Measurements from ENCODE around the gene RBP3.

RBP3 gene

GRCh38 chr10:47351899-47352815, 4.0 kb downstream of the RBP3 start:
- Histone ChIP-seq H3K9ac (no peak overlapping the region), H3K27me3 (ENCODE audit: control insufficient read depth, insufficient read depth, low read length) (no peaks in the 10 kb centered on the region), H3K9me3 (ENCODE audit: control insufficient read depth, low read length) (no peaks in the 10 kb centered on the region), H3K79me2 (no peaks in the 10 kb centered on the region), H3K36me3 (ENCODE audit: control insufficient read depth, insufficient read depth, low read length) (no peaks in the 10 kb centered on the region), H2AFZ (no peak overlapping the region), H3K27ac (no peak overlapping the region), H3K4me1 (no peaks in the 10 kb centered on the region), H3K4me2 (ENCODE audit: low read length) (no peak overlapping the region), H3K4me3 (ENCODE audit: low read depth, low read length) (no peak overlapping the region)
- no peak for TF ChIP-seq CTCF (IDR thresholded peaks at IDR 0.05)

- Histone ChIP-seq H3K9ac (no peak overlapping the region), H3K4me1 (no peaks in the 10 kb centered on the region), H3K9me3 (ENCODE audit: control insufficient read depth, low read length) (no peaks in the 10 kb centered on the region), H3K79me2 (no peaks in the 10 kb centered on the region), H3K27me3 (ENCODE audit: control insufficient read depth, insufficient read depth, low read length) (no peaks in the 10 kb centered on the region), H3K36me3 (ENCODE audit: control insufficient read depth, insufficient read depth, low read length) (no peaks in the 10 kb centered on the region), H2AFZ (no peak overlapping the region), H3K4me3 (ENCODE audit: low read depth, low read length) (no peak overlapping the region), H3K4me2 (ENCODE audit: low read length) (no peak overlapping the region), H3K27ac (no peak overlapping the region)
- no peak for TF ChIP-seq CTCF (IDR thresholded peaks at IDR 0.05)
These were observed 5.2 kb downstream of the RBP3 start for GRCh38 chr10:47353351-47353750.

GRCh38 chr10:47354165-47354564, 6.0 kb downstream of the RBP3 start:
- no peak overlapping the region for H3K4me3 ChIP-seq (ENCODE audit: low read depth, low read length)
- no peak for TF ChIP-seq CTCF (IDR thresholded peaks at IDR 0.05)
- no peaks in the 10 kb centered on the region for H3K27me3 ChIP-seq (ENCODE audit: control insufficient read depth, insufficient read depth, low read length)
- H3K9me3 ChIP-seq (ENCODE audit: control insufficient read depth, low read length) = no peaks in the 10 kb centered on the region
- H3K27ac ChIP-seq = no peak overlapping the region
- H3K4me1 ChIP-seq = no peaks in the 10 kb centered on the region
- no peak overlapping the region for H2AFZ ChIP-seq
- H3K9ac ChIP-seq = no peak overlapping the region
- H3K4me2 ChIP-seq (ENCODE audit: low read length) = no peak overlapping the region
- H3K36me3 ChIP-seq (ENCODE audit: control insufficient read depth, insufficient read depth, low read length) = no peaks in the 10 kb centered on the region
- H3K79me2 ChIP-seq = no peaks in the 10 kb centered on the region

- no peak overlapping the region for H3K9ac ChIP-seq
- H3K27ac ChIP-seq = no peak overlapping the region
- H3K36me3 ChIP-seq (ENCODE audit: control insufficient read depth, insufficient read depth, low read length) = no peaks in the 10 kb centered on the region
- no peak overlapping the region for H2AFZ ChIP-seq
- H3K79me2 ChIP-seq = no peaks in the 10 kb centered on the region
- H3K4me2 ChIP-seq (ENCODE audit: low read length) = no peak overlapping the region
- no peaks in the 10 kb centered on the region for H3K27me3 ChIP-seq (ENCODE audit: control insufficient read depth, insufficient read depth, low read length)
- TF ChIP-seq CTCF (IDR thresholded peaks at IDR 0.05) = no peak
- H3K4me3 ChIP-seq (ENCODE audit: low read depth, low read length) = no peak overlapping the region
- no peaks in the 10 kb centered on the region for H3K9me3 ChIP-seq (ENCODE audit: control insufficient read depth, low read length)
- H3K4me1 ChIP-seq = no peaks in the 10 kb centered on the region
These were observed 6.7 kb downstream of the RBP3 start for GRCh38 chr10:47354900-47355299.

GRCh38 chr10:47356708-47357107, 8.5 kb downstream of the RBP3 start:
- Histone ChIP-seq H3K27me3 (ENCODE audit: control insufficient read depth, insufficient read depth, low read length) (no peaks in the 10 kb centered on the region), H3K4me1 (peaks cover 2% of the 10 kb centered on the region), H3K36me3 (ENCODE audit: control insufficient read depth, insufficient read depth, low read length) (no peaks in the 10 kb centered on the region), H3K27ac (no peak overlapping the region), H3K9me3 (ENCODE audit: control insufficient read depth, low read length) (no peaks in the 10 kb centered on the region), H3K4me3 (ENCODE audit: low read depth, low read length) (no peak overlapping the region), H2AFZ (no peak overlapping the region), H3K9ac (no peak overlapping the region), H3K4me2 (ENCODE audit: low read length) (no peak overlapping the region), H3K79me2 (no peaks in the 10 kb centered on the region)
- TF ChIP-seq CTCF (IDR thresholded peaks at IDR 0.05) = no peak
